Natural killer cell (primary cell): Measurements from ENCODE around the gene PUS10. TPM values are rescaled to one million over a fixed set of nuclear protein-coding genes. Genes with fewer than 3 reads are reported as not detected.

Experiments
- ATAC-seq, 3 donors: fragments of 150-1000 bp in 2 of 3; fragments of 200-7000 bp in 1 of 3; cut with Tn5 transposase; 1 replicate in 1 of 3; 2 replicates in 2 of 3; pipeline ENCODE4 v1.10.0; 2021; ENCODE audit warnings: mild to moderate bottlenecking in 2 of 3, moderate library complexity in 2 of 3
- DNase-seq, 2 donors: peaks; one replicate each; pipeline versions ENCODE4 v3.0.0 to v3.0.0-alpha.2; 2013 to 2021; ENCODE audit warnings: mixed read lengths in 1 of 2
- H3K27ac ChIP-seq: one replicate; pipeline ENCODE4 v1.5.1; 2013; ENCODE audit warnings: mild to moderate bottlenecking, low read length
- H3K27me3 ChIP-seq: one replicate; pipeline ENCODE4 v1.6.1; 2013; ENCODE audit warnings: low read length; ENCODE audit not compliant: control insufficient read depth, insufficient read depth
- H3K36me3 ChIP-seq: one replicate; pipeline ENCODE4 v1.6.1; 2013; ENCODE audit warnings: low read length; ENCODE audit not compliant: control insufficient read depth, insufficient read depth
- H3K4me1 ChIP-seq: one replicate; pipeline ENCODE4 v1.6.1; 2013; ENCODE audit warnings: low read length; ENCODE audit not compliant: control insufficient read depth, insufficient read depth
- H3K4me3 ChIP-seq: one replicate; pipeline ENCODE4 v1.5.1; 2013; ENCODE audit warnings: low read length
- H3K9me3 ChIP-seq: one replicate; pipeline ENCODE4 v1.6.1; 2013; ENCODE audit warnings: low read length; ENCODE audit not compliant: control insufficient read depth, insufficient read depth
- H3K27ac Mint-ChIP-seq, 2 donors: one replicate each; pipeline ENCODE4 v1.8.0; 2022; ENCODE audit warnings: mild to moderate bottlenecking in 2 of 2, mixed read lengths in 2 of 2, moderate library complexity in 1 of 2
- H3K27me3 Mint-ChIP-seq, 2 donors: one replicate each; pipeline ENCODE4 v1.8.0; 2022; ENCODE audit warnings: low read depth in 2 of 2, mixed read lengths in 2 of 2
- H3K36me3 Mint-ChIP-seq: one replicate; pipeline ENCODE4 v1.8.0; 2022; ENCODE audit warnings: mixed read lengths
- H3K4me1 Mint-ChIP-seq, 2 donors: one replicate each; pipeline ENCODE4 v1.8.0; 2022; ENCODE audit warnings: mixed read lengths in 2 of 2
- H3K4me3 Mint-ChIP-seq: one replicate; pipeline ENCODE4 v1.8.0; 2022; ENCODE audit warnings: mild to moderate bottlenecking, moderate library complexity, mixed read lengths
- H3K9me3 Mint-ChIP-seq, 2 donors: one replicate each; pipeline ENCODE4 v1.8.0; 2022; ENCODE audit warnings: mixed read lengths in 2 of 2
- WGBS: methylation state at CpG from one replicate; pipeline ENCODE4 v1.1.7; 2013; ENCODE audit warnings: missing lambda C conversion rate; ENCODE audit not compliant: insufficient coverage; 5-methylcytosine and 5-hydroxymethylcytosine counted together
- intact Hi-C: fragments of 100-400 bp; cut with micrococcal nuclease; formaldehyde crosslinking; loops from one replicate; pipeline ENCODE4 v1.14.2; 2022
- total RNA-seq, 4 donors: library from RNA; stranded (reverse); fragments of 120-200 nt in 1 of 4; gene quantifications; one replicate each; pipeline versions ENCODE4 v1.2.3 to v1.2.4, GENCODE V29; 2013 to 2022
- TF ChIP-seq, protein P1 (sequence below): fragments of 200-600 bp; IDR thresholded peaks from one replicate; pipeline ENCODE4 v1.8.0; 2022; ENCODE audit warnings: antibody characterized with exemption

The PUS10 gene
- total RNA-seq, 3 donors from 2014 or later (not counting 1 experiment from before 2014, with no cell fraction given): 7.2 to 15.2 (median 8.4) TPM

DNA sequence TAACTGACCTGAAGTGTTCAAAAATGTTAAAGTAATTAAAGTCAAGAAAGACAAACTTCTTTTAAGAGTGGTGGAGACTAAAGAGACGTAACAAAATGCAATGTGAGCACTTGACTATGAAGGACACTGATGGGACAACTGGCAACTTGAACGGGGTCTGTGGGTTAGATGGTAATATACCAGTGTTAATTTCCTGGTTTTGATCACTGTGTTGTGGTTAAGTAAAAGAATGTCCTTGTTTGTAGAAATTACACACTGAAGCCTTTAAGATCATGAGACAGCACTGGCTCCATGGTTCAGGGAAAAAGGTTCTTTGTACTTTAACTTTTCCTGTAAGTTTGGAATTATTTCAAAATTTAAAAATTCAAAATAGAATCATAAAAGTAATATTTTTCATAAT is 78.4 kb downstream of the PUS10 start:
- H3K27me3 ChIP-seq: no peaks in the 10 kb centered on the region
- peak overlapping the region; percentile 13 to 71 for H3K27ac Mint-ChIP-seq
- peaks cover 39 to 45% of the 10 kb centered on the region in 2 donors for H3K4me1 Mint-ChIP-seq
- H3K36me3 Mint-ChIP-seq: no peaks in the 10 kb centered on the region
- intact Hi-C loops: no loop called here
- no peaks in the 10 kb centered on the region for H3K27me3 Mint-ChIP-seq
- TF ChIP-seq, protein P1, sequence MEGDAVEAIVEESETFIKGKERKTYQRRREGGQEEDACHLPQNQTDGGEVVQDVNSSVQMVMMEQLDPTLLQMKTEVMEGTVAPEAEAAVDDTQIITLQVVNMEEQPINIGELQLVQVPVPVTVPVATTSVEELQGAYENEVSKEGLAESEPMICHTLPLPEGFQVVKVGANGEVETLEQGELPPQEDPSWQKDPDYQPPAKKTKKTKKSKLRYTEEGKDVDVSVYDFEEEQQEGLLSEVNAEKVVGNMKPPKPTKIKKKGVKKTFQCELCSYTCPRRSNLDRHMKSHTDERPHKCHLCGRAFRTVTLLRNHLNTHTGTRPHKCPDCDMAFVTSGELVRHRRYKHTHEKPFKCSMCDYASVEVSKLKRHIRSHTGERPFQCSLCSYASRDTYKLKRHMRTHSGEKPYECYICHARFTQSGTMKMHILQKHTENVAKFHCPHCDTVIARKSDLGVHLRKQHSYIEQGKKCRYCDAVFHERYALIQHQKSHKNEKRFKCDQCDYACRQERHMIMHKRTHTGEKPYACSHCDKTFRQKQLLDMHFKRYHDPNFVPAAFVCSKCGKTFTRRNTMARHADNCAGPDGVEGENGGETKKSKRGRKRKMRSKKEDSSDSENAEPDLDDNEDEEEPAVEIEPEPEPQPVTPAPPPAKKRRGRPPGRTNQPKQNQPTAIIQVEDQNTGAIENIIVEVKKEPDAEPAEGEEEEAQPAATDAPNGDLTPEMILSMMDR: no peak
- ATAC-seq: peak in 2 of 3 donors; percentile 36 to 71
- no peak for DNase-seq
- H3K4me1 ChIP-seq: peaks cover 8% of the 10 kb centered on the region
- H3K4me3 ChIP-seq: no peak overlapping the region
- no peaks in the 10 kb centered on the region for H3K9me3 Mint-ChIP-seq
- H3K36me3 ChIP-seq: peaks cover 7% of the 10 kb centered on the region
- WGBS: 35% methylated on average over 2 of the region's 2 CpGs
- H3K27ac ChIP-seq: no peak overlapping the region
- no peaks in the 10 kb centered on the region for H3K9me3 ChIP-seq
- peak overlapping the region; percentile 25 for H3K4me3 Mint-ChIP-seq

DNA sequence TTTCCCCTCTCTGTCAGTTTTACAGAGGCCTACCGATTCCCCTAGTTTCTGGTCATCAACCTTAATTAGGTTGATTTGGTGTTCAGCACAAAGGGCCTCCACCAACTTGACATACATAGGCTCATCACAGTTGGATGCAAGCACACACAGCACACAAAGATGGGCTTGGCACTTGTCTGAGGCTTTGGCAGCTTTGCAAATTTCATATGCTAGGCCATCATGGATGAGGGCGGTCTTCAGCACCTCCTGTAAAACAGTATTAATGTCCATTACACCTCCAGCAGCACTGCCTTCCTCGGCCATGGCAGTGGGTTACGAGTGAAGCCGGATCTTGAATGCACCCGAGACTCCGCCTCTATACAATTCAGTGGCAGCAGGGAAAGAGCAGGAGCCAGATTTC is 79.8 kb downstream of the PUS10 start:
- H3K27ac ChIP-seq: no peak overlapping the region
- H3K4me3 Mint-ChIP-seq: no peak overlapping the region
- DNase-seq (no peak), ATAC-seq (no peak)
- no peak overlapping the region for H3K4me3 ChIP-seq
- no peaks in the 10 kb centered on the region for H3K36me3 Mint-ChIP-seq
- H3K4me1 Mint-ChIP-seq: peaks cover 50 to 57% of the 10 kb centered on the region in 2 donors
- peaks cover 4% of the 10 kb centered on the region for H3K36me3 ChIP-seq
- H3K9me3 ChIP-seq: no peaks in the 10 kb centered on the region
- H3K4me1 ChIP-seq: peaks cover 10% of the 10 kb centered on the region
- peak overlapping the region in 1 of 2 donors; percentile 71 for H3K27ac Mint-ChIP-seq
- no peaks in the 10 kb centered on the region for H3K27me3 Mint-ChIP-seq
- no peaks in the 10 kb centered on the region for H3K27me3 ChIP-seq
- 100% methylated on average over 7 of the region's 7 CpGs for WGBS
- TF ChIP-seq, protein P1: no peak
- intact Hi-C loops: no loop called here
- H3K9me3 Mint-ChIP-seq: no peaks in the 10 kb centered on the region

DNA sequence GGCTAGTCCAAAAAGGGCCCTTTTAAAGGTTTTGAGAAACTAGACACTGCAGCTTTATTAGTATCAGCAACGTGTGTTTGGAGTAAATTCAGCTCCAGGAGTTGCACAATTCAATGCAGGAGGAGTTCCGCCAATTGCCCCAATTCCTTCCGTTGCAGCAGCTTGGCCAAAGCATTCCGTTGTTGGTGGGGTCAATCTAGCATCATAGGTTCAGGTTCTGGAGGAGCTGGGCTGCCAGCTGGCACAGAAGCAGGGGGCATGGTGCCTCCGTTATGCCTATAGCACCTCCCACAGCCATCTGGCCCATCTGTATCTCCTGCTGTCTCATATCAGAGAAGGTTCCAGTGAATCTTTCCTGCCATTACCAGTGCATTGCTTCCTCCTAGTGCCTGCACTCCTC is 81.3 kb downstream of the PUS10 start:
- ATAC-seq: no peak
- no peak overlapping the region for H3K4me3 ChIP-seq
- WGBS: 95% methylated on average over 5 of the region's 5 CpGs
- no peak for DNase-seq
- Mint-ChIP-seq H3K36me3 (no peaks in the 10 kb centered on the region), H3K4me1 (peaks cover 59 to 64% of the 10 kb centered on the region in 2 donors), H3K27me3 (no peaks in the 10 kb centered on the region), H3K9me3 (no peaks in the 10 kb centered on the region), H3K27ac (peak overlapping the region in 1 of 2 donors; percentile 71), H3K4me3 (no peak overlapping the region)
- H3K27ac ChIP-seq: no peak overlapping the region
- peaks cover 10% of the 10 kb centered on the region for H3K4me1 ChIP-seq
- peaks cover 10% of the 10 kb centered on the region for H3K36me3 ChIP-seq
- intact Hi-C loops: no loop called here
- H3K27me3 ChIP-seq: no peaks in the 10 kb centered on the region
- TF ChIP-seq, protein P1: no peak
- H3K9me3 ChIP-seq: no peaks in the 10 kb centered on the region

DNA sequence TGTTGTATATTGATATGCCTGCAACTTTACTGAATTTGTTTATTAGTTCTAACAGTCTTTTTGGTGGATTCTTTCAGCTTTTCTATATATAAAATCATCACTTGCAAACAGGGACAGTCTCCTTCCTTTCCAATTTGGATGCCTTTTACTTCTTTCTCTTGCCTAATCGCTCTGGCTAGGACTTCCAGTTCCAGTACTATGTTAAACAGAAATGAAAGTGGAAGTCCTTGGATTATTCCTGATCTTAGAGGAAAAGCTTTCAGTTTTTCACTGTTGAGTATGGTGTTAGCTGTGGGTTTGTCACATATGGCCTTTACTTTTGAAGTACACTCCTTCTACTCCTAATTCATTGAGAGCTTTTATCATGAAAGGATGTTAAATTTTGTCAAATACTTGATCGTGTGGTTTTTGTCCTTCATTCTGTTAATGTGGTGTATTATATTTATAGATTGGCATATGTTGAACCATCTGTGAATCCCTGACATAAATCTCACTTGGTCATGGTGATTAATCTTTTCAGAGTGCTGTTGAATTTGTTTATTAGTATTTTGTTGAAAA is 83.8 kb downstream of the PUS10 start:
- ATAC-seq: peak; percentile 21 to 65 (median 62)

More for the DNA sequence above, 83.8 kb downstream of the PUS10 start:
- no peak overlapping the region for H3K4me3 ChIP-seq
- no peak for DNase-seq
- Mint-ChIP-seq H3K9me3 (no peaks in the 10 kb centered on the region), H3K4me3 (no peak overlapping the region), H3K27me3 (no peaks in the 10 kb centered on the region), H3K4me1 (peaks cover 52 to 58% of the 10 kb centered on the region in 2 donors), H3K36me3 (no peaks in the 10 kb centered on the region), H3K27ac (peak overlapping the region; percentile 75 to 78)
- TF ChIP-seq, protein P1: no peak
- no peaks in the 10 kb centered on the region for H3K27me3 ChIP-seq
- peaks cover 10% of the 10 kb centered on the region for H3K36me3 ChIP-seq
- H3K27ac ChIP-seq: peak overlapping the region; percentile 42
- intact Hi-C loops: loop anchor here (5.0 kb wide), 2 partner anchors 33 to 37 kb away; no protein-coding TSS in a partner anchor
- H3K4me1 ChIP-seq: peaks cover 10% of the 10 kb centered on the region
- WGBS: 64% methylated on average over 2 of the region's 2 CpGs
- H3K9me3 ChIP-seq: no peaks in the 10 kb centered on the region
